A673 (cell line): ENCODE results near the gene OGA. TPM values are rescaled to one million over a fixed set of nuclear protein-coding genes. Genes with fewer than 3 reads are reported as not detected.

Experiments
- BruUV-seq: library from RNA; stranded (reverse); fragments of 400-500 nt; replicated peaks from 2 replicates; lab custom pipeline; 2021; lab: Mats Ljungman, UMichigan
- CTCF ChIA-PET: fragments of 300-600 bp; sonication (Branson Sonifier 250); formaldehyde crosslinking; loops from one replicate; lab custom pipeline; 2022; ENCODE audit warnings: antibody characterized with exemption; lab: Charles Lee
- POLR2A ChIA-PET: fragments of 300-600 bp; sonication (Branson Sonifier 250); formaldehyde crosslinking; loops from one replicate; lab custom pipeline; 2022; ENCODE audit warnings: antibody characterized with exemption; ENCODE audit not compliant: low non-redundant PET; lab: Charles Lee
- DNase-seq: peaks from one replicate; pipeline ENCODE4 v3.0.0-alpha.2; 2015; ENCODE audit warnings: low spot score
- H3K27ac ChIP-seq: fragments of 200-600 bp; sonication (generic); 2 replicates; pipeline ENCODE4 v1.5.1; 2016; ENCODE audit warnings: mixed run types, low read depth, mild to moderate bottlenecking, mixed read lengths, antibody characterized with exemption, low read length; ENCODE audit not compliant: poor library complexity, severe bottlenecking
- H3K27me3 ChIP-seq: fragments of 200-600 bp; sonication (generic); replicated peaks from 2 replicates; pipeline ENCODE4 v1.6.1; 2017; ENCODE audit warnings: mixed run types, low read depth, mild to moderate bottlenecking, mixed read lengths, antibody characterized with exemption, low read length; ENCODE audit not compliant: insufficient read depth, poor library complexity
- H3K36me3 ChIP-seq: fragments of 200-600 bp; sonication (generic); 2 replicates; pipeline ENCODE4 v1.6.1; 2016; ENCODE audit warnings: mixed run types, mild to moderate bottlenecking, mixed read lengths, antibody characterized with exemption, low read length; ENCODE audit not compliant: insufficient read depth, poor library complexity, severe bottlenecking
- H3K4me1 ChIP-seq: fragments of 200-600 bp; sonication (generic); 2 replicates; pipeline ENCODE4 v1.6.1; 2017; ENCODE audit warnings: mixed run types, mild to moderate bottlenecking, mixed read lengths, antibody characterized with exemption, low read length; ENCODE audit not compliant: insufficient read depth, poor library complexity, severe bottlenecking
- H3K4me3 ChIP-seq: fragments of 200-600 bp; sonication (generic); 2 replicates; pipeline ENCODE4 v1.5.1; 2016; ENCODE audit warnings: low read depth, mixed run types, mild to moderate bottlenecking, mixed read lengths, low read length; ENCODE audit not compliant: poor library complexity, severe bottlenecking
- H3K9me3 ChIP-seq: fragments of 200-600 bp; sonication (generic); 2 replicates; pipeline ENCODE4 v1.6.1; 2016; ENCODE audit warnings: mixed run types, low read depth, mild to moderate bottlenecking, mixed read lengths, antibody characterized with exemption, low read length; ENCODE audit not compliant: poor library complexity, severe bottlenecking
- CTCF ChIP-seq: fragments of 300-800, 200-600 bp; sonication (generic); conservative IDR thresholded peaks from 2 replicates; pipeline ENCODE4 v1.5.1; 2017; ENCODE audit warnings: low read depth, mild to moderate bottlenecking, antibody characterized with exemption, low read length, moderate library complexity, mixed read lengths
- EZH2 ChIP-seq: fragments of 200-600 bp; sonication (generic); IDR thresholded peaks from 2 replicates; pipeline ENCODE4 v1.6.1; 2017; ENCODE audit warnings: borderline replicate concordance, low read depth, mild to moderate bottlenecking, mixed read lengths, antibody characterized with exemption, low read length; ENCODE audit not compliant: poor library complexity, severe bottlenecking
- intact Hi-C: fragments of 100-400 bp; cut with micrococcal nuclease; formaldehyde crosslinking; loops from one replicate; pipeline ENCODE4 v1.10.0; 2022; ENCODE audit not compliant: unreplicated experiment
- total RNA-seq: library from RNA; stranded (reverse); gene quantifications from 2 replicates; pipeline ENCODE4 v1.2.3, GENCODE V29; 2021

OGA gene
- total RNA-seq, 1 experiment from 2014 or later, result 109 TPM

GRCh38 chr10:101848408-101848807 lies 30.2 kb upstream of the OGA start:
- POLR2A ChIA-PET, result no interaction called here
- Histone ChIP-seq H3K4me3 (no peak overlapping the region), H3K9me3 (no peaks in the 10 kb centered on the region), H3K4me1 (no peaks in the 10 kb centered on the region), H3K27ac (no peak overlapping the region), H3K36me3 (no peaks in the 10 kb centered on the region), H3K27me3 (no peaks in the 10 kb centered on the region)
- CTCF ChIA-PET, result interaction anchor here (1.3 kb wide), 1 partner anchor 162 kb away, joined by 6 read pairs; no protein-coding TSS in a partner anchor
- BruUV-seq, result no TSS peak
- intact Hi-C loops, result no loop called here
- no peak for TF ChIP-seq EZH2
- no peak for DNase-seq

GRCh38 chr10:101845893-101846292 lies 27.6 kb upstream of the OGA start:
- H3K9me3 ChIP-seq, result no peaks in the 10 kb centered on the region
- no peak for TF ChIP-seq EZH2
- no peak for TF ChIP-seq CTCF
- BruUV-seq, result no TSS peak
- no peaks in the 10 kb centered on the region for H3K27me3 ChIP-seq
- CTCF ChIA-PET, result no interaction called here
- POLR2A ChIA-PET, result no interaction called here
- H3K36me3 ChIP-seq, result no peaks in the 10 kb centered on the region
- no peak for DNase-seq
- H3K27ac ChIP-seq, result no peak overlapping the region
- peaks cover 2% of the 10 kb centered on the region for H3K4me1 ChIP-seq
- intact Hi-C loops, result no loop called here
- no peak overlapping the region for H3K4me3 ChIP-seq

- Histone ChIP-seq H3K4me1 (peaks cover 9% of the 10 kb centered on the region), H3K27ac (no peak within 1 kb of the TSS), H3K36me3 (no peaks in the 10 kb centered on the region), H3K27me3 (no peaks in the 10 kb centered on the region), H3K9me3 (no peaks in the 10 kb centered on the region), H3K4me3 (peak within 1 kb of the TSS; percentile 44)
- intact Hi-C loops, result no loop called here
- peak; percentile 66 for DNase-seq
- ChIA-PET CTCF (interaction anchor here (0.6 to 1.3 kb wide), 6 partner anchors 44 to 540 kb away, joined by 4 to 10 read pairs (median 6); no protein-coding TSS in a partner anchor), POLR2A (interaction anchor here (0.6 kb wide), 1 partner anchor 34 kb away, joined by 3 read pairs; no protein-coding TSS in a partner anchor)
- no TSS peak for BruUV-seq
- TF ChIP-seq EZH2 (no peak), CTCF (peak; percentile 68)
Measured at GRCh38 chr10:101843032-101844021, 25.1 kb upstream of the OGA start, which contains the start of gene KCNIP2. KCNIP2 (minus strand) TSS chr10:101843800; CDS start chr10:101843568, 232 bp downstream.
